HuH-7 (cell line): ENCODE results near the gene ARRB2.

ENCODE experiments used
- DNase-seq: peaks from one replicate; pipeline ENCODE4 v3.0.0; 2011; ENCODE audit warnings: low spot score

Gene ARRB2

GRCh38 chr17:4728124-4728523 is 17.7 kb downstream of the ARRB2 start:
- DNase-seq, result no peak

DNA sequence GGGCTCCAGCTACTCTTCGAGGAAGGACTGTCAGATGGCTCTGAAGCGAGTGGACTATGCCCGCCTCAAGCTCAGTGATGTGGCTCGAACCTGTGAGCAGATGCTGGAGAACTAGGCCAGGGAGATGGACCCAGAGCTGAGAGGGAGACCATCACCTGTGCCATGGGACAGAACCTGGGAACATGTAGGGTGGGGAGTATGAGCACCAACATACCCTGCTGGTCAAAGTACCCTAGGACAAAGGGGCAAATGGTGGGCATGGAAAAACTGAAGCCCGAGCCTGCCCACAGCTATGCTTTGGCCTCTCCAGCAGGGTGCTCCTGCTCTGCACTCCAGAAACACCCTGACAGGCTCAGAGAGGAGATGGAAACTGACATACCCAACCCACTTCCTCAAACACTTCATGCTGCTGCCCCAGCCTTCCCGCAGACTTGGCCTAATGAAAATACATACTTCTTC is 22.7 kb downstream of the ARRB2 start:
- DNase-seq, result no peak

DNA sequence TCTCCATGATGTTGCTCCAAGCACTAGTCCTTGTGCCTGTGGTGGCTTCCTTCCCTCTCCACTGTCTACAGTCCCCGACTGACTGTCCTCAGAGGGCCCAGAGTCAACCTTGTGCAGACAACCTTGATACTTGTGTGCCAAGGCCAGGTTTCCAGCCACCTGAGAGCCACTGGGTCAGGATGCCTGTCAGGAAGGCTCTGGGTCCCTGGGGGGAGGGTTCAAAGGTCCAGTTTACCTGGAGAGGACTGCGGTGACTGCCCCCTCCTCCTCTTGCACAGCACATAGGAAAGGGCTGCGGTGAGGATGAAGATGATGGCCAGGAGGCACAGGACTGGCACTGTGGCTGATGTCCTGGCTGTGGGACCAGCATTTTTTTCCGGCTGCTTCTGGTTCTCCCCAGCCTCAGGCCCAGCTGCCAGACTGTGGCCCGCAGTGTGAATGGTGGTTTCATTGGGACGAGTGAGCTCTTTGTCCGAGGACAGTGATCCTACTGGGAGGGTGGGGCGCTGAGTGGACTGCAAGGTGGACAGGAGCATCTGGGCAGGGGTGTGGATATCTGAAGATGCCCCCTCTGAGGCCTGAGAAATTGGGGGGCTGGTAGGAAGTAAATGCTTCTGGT is 24.5 kb downstream of the ARRB2 start:
- no peak for DNase-seq

DNA sequence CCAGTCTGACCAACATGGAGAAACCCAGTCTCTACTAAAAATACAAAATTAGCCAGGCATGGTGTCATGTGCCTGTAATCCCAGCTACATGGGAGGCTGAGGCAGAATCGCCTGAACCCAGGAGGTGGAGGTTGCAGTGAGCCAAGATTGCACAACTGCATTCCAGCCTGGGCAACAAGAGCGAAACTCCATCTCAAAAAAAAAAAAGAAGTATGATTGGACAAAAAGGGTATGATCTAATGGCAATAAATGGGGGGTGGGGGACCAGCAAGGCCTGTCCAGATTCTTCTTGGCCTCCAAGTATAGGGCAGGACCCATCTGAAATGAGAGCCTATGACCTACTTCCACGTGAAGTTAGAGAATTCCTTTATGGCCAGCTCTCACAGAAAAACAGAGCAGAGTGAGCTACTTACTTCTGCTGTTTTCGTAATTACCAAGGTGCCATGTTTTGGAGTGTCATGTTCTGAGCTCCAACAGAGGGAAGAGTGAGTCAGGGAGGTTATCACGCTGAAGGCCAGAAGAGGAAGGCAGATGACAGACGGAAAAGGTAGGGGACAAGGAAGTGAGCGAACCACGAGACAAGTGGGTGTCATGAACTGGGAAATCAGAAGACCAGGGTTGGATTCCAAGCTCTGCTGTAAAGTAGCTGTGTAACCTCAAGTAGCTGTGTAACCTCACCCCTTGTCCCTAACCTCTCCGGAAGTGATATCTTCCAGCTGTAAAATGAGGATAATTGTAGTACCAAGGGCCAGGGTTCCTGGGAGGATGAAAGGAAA is 25.6 kb downstream of the ARRB2 start:
- DNase-seq, result no peak

DNA sequence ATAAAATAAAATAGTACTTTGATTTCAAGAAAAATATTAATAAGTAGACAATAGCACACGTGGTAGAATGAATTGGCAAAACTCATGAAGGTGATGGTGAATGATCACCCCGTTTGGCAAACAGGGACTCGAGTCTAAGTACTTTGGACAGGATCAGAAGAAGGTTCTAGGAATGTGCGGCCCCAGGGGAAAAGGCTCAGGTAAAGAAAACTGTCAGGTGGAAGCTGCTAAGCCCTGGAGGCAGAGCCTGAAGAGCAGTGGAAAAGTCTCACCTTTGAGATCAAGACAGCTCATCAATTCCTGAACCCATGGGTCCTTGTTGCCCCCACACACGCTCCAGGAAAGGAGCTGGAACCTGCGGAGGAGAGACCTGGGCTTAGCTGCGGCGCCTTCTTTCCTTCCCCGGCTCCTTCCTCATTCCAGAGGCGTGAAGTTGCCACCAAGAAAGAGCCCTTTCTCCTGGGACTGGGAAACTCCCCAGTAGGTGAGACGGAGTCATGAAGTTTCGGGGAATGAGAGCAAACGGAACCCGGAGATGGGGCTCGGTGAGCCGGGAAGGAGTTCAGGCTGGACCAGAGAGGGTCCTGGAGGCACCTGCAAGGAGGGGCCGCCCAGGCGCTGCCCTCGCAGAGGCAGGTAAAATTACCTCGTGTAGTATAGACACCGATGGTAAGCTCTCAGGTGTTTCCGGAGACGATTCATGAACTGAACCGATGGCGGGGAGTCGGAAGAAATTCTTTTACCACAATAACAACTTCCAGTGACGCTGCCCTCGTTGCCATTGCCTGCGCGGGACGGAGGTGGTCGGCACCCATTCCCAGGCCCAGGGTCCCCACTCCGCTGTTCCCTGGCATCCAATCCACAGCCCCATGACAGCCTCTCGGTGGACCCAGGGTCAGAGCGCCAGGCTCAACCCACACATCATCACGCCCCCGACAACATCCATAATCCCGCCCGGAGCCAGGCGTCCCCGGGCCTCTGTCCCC is 28.0 kb downstream of the ARRB2 start:
- no peak for DNase-seq

- peak; percentile 46 for DNase-seq
Observed at GRCh38 chr17:4739122-4740024, 28.9 kb downstream of the ARRB2 start, which contains the start of the genes CXCL16 and ZMYND15. CXCL16 (minus strand) TSS chr17:4739928; CDS start chr17:4739339, 589 bp downstream. ZMYND15 (plus strand) TSS chr17:4739833; CDS start chr17:4740549, 716 bp downstream.

- no peak for DNase-seq
Observed at GRCh38 chr17:4740025-4740351, 29.6 kb downstream of the ARRB2 start.

DNA sequence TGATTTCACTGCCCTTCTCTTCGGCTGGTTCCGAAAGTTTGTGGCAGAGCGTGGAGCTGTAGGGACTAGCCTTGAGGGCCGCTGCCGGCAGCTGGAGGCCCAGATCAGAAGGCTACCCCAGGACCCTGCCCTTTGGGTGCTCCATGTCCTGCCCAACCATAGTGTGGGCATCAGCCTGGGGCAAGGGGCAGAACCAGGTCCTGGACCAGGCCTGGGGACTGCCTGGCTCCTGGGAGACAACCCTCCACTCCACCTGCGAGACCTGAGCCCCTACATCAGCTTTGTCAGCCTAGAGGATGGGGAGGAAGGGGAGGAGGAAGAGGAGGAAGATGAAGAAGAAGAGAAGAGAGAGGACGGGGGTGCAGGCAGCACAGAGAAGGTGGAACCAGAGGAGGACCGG is 30.2 kb downstream of the ARRB2 start:
- DNase-seq, result no peak

- DNase-seq, result no peak
Observed at GRCh38 chr17:4741544-4741943, 31.1 kb downstream of the ARRB2 start.

DNA sequence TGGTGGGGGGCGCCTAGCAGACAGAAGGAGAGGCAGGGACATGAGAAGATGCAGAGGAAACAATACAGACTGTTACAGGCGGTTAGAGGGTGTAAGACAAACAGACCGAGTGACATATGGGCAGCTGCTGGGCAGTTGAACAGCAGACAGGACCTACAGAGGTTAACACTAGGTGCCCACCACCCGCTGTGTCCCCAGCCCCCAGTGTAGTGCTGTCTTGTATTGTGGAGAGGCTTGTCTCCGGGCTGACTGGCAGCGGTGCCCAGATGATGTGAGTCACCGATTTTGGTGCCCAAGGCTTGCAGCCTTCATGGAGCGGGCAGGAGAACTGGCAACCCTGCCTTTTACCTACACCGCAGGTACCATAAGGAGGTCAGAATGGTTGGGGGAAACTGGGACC is 31.7 kb downstream of the ARRB2 start:
- DNase-seq, result no peak

DNA sequence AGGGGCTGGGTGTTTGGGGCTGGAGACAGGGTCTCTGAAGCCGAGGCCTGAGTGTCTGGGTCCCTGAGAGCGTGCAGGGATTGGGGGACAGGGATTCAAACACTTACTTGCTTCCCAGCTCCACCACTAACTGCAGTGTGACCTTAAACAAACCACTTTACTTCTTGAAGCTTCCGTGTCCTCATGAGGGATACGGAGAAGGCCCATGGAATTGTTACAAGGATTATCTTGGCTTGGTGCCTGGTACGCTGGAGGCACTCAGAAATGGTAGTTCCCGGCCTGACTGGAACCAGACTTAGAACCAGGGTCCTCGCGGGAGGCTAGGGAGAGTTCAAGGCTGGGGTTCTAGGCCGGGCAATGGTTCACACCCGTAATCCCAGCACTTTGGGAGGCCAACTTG is 32.2 kb downstream of the ARRB2 start:
- DNase-seq, result no peak

- DNase-seq, result no peak
Observed at GRCh38 chr17:4743216-4743615, 32.8 kb downstream of the ARRB2 start.

- DNase-seq, result no peak
Observed at GRCh38 chr17:4743898-4744297, 33.5 kb downstream of the ARRB2 start.

DNA sequence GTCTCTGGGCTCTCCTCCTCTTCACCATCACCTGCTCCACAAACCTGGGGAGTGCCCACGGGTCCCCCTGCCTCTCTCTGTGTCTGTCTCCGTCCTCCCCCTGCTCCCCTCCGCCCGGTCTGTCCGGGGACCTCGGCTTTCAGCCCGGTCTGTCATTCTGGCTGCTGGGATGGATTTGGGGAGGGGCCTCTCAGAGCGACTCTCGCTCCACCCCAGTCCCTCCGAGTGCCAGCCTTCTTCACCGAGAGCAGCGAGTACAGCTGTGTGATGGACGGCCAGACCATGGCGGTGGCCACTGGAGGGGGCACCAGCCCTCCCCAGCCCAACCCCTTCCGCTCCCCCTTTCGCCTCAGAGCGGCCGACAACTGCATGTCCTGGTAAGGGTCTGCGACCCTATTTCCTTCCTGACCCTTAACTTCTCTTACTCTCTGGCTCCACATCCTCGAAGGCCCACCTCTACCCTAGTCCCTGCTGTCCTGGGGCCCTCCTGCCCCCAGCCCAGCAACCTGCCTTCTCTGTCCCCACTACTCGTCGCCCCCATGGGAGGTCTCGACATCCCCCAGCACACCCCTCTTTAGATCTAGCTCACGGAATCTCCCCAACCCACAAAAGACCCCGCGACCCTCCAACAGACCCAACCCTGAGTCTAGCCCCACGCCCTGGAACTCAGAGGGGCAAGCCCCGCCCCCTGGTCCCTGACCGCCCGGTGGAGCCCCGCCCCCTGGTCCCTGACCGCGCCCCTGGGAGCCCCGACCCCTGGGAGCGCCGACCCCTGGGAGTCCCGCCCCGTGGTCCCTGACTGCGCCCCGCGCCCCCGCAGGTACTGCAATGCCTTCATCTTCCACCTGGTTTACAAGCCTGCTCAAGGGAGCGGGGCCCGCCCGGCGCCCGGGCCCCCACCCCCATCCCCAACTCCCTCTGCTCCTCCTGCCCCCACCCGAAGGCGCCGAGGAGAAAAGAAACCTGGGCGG is 34.9 kb downstream of the ARRB2 start:
- DNase-seq, result no peak

- no peak for DNase-seq
Observed at GRCh38 chr17:4747847-4748246, 37.4 kb downstream of the ARRB2 start.

DNA sequence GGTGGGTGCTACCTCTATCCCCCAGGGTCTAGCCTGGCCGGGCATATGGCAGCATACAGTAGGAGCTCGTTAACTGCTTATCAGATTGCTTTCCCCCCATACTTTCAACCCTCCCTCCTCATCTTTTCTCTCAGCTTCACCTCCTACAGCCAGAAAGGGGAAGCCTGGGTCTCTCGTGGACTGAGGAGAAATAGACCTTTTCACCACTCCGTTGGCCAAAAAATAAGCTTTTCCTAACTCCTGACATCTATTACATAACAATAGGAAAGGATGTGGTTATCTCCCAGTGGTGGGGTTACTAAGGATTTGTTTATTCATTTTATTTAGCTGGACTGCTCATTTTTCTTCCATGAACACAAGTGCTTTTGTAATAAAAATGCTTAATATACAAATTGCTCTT is 38.3 kb downstream of the ARRB2 start:
- DNase-seq, result no peak

DNA sequence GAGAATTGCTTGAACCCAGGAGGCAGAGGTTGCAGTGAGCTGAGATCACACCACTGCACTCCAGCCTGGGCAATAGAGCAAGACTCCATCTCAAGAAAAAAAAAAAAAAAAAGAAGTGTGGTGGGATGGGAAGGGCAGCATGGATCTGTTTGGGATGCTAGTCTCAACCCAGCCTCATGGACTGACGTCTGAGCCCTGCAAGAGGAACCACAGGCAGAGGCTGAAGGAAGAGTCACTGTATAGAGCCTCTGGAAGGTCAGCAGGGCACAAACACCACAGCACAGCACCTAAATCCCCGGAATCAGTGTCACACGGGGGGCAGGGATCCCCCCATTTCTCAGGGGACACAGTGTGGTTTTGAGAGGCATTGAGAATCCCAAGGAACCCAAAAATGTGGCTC is 40.2 kb downstream of the ARRB2 start:
- no peak for DNase-seq

DNA sequence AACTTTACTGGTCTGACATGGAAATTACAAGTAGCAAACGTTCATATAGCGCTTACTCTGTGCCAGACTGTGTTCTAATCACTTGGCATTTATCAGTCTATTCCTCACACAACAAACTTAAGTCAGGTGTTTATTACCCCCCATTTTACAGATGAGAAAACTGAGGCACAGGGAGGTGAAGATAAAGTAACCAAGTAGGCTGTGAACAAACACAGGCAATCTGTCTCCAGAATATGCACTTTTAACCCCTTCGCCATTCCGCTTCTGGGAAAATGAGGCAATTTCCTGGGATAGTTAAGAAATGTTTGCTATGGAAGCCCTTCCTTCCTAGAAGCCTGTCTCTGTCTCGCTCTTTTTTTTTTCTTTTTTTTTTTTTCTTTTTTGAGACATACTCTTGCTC is 41.5 kb downstream of the ARRB2 start:
- DNase-seq, result no peak

DNA sequence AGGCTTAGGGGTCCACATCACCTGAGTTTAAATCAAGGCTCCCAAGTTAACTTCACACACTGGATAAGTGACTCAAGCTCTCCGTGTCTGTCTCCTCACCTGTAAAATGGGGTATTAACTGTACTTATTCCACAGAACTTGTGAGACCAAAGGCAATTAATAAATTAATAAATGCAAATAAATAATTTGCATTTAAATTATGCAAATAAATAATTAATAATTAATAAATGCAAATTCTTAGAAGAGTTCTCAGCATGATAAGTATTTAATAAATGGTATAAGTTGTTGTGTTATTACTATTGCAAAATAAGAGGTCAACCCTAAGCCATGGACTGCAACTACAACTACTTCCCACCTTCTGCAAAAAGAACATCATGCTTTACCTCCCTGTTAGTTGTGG is 43.0 kb downstream of the ARRB2 start:
- no peak for DNase-seq

- DNase-seq, result peak; percentile 46
Observed at GRCh38 chr17:4759776-4760236, 49.4 kb downstream of the ARRB2 start.
